HG03060 (cell line): ENCODE results near the gene DYNC1LI2.

Source experiments
- ATAC-seq: cut with Tn5 transposase; IDR thresholded peaks from one replicate; pipeline ENCODE4 v1.9.1; 2021; ENCODE audit warnings: low read depth, moderate number of reproducible peaks; ENCODE audit not compliant: unreplicated experiment

Gene DYNC1LI2

DNA sequence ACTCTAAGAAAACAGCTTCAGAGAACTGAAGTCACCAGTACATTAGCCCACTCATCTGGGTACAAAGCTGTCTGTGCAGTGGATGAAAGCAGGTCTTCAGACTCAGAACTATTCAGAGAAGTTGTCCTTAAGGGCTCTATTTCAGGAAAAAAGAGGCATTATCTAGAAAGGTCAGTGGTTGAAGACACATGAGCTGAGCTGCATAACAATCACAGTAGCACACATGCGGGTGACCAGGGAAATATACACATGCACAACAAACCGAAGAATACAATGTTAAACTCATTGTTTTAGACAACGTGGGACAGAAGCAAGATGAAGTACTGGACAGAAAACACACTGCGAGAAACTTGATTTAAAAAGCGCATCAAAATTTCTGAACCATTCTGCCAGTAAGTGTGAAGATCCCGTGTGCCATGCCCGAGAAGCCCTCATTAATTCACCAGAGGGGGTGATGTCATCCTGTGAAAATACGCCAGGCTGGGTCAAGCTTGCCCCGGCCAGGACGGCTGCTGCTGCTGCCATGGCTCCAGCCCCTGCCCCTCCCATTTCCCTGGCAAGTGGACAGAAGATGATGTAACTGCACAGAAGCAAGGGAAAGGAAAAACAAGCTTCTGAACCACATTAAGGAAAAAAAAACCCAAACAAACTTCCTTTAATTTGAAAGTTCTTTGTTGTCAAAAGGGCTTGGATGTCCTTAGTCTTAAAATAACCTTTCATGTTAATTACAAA lies 10.1 kb downstream of the DYNC1LI2 start:
- no peak for ATAC-seq

DNA sequence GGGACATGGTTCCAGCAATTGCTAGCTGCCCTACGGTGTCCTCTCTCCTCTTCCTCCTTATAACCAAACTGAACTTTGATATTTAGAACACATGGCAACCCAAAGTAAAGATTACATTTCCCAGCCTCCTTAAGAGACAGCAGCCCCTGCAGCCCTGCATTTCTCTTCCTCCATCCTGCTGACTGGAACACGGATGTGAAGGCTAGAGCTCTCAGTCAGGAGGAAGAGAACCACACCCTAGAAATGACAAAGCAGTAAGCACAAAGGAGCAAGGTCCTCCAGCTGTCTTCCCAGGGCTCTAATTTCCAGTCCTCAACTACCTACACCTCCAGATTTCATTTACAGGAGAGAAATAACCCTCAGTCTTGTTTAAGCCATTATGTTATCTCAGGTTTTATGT lies 10.9 kb downstream of the DYNC1LI2 start:
- no peak for ATAC-seq

DNA sequence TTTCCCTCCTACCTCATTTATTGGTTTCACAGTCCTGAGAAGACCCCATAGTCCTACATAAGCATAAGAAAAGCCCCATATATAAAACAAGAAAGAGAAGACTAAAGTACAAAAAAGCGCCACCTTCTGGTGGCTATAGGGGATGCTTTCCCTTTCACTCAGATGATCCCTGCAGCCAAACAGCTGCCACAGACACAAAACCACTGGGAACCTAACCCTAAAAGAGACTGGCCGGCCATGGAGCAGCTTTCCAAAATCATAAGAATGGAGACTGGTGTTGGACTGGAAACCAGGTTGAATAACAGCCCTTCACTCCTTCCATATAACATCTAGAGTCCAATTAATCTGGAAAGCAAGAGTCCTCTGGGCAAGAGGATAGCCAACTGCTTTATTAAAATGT lies 11.4 kb downstream of the DYNC1LI2 start:
- no peak for ATAC-seq

DNA sequence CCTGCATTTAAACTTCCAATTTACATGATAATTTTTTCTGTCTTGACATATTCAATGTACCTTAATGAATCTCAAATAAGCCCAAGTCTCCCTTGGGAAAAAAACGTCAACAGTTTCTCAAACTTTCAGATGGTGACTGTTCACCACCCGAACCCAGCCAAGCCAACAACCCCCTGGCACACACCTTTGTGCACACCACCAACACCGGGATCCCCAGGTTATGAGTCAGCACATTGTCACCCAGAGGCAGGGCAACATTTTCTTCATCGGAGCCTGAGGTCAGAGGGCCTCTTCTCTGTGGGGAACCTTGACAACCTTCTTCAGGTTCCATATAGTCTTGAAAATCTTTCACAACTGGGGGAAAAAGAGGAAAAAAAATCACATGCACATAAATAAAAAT lies 15.5 kb downstream of the DYNC1LI2 start:
- no peak for ATAC-seq

DNA sequence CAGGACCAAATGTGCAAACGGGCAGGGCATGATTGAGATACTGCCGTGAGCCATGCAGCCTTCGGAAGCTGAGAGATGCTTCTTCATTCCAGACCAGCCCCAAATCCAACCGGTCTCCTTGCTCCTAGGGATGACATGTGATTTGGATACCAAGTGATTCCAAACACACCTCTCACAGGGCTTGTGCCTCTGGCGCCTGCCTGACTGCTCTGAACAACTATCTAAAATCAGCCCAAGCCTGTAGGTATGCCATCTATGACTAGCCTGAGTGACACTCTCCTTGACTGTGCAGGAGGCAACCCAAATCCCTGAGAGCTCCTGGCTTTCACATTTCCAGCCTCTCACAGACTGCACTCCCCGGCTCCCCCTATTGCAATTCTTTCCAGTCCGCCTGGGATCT lies 20.3 kb downstream of the DYNC1LI2 start:
- ATAC-seq = no peak

DNA sequence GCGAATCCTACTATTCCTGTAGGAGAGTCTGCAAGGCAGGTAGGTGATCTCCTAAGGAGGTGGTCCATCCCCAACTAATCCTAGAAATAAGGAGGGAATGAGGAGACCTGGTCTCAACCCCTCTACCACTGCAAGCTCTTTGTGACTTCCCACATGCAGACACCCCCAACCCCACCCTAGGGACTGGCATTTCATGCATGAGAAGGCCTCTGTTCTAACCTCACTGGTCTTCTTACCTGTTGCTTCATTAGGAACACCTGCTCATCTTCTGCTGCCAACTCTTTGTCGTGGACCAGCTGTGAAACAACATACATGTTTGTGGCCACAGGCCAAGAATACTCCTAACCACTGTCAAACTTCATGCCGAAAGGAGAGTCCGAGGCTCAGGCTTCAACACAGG lies 22.6 kb downstream of the DYNC1LI2 start:
- no peak for ATAC-seq

DNA sequence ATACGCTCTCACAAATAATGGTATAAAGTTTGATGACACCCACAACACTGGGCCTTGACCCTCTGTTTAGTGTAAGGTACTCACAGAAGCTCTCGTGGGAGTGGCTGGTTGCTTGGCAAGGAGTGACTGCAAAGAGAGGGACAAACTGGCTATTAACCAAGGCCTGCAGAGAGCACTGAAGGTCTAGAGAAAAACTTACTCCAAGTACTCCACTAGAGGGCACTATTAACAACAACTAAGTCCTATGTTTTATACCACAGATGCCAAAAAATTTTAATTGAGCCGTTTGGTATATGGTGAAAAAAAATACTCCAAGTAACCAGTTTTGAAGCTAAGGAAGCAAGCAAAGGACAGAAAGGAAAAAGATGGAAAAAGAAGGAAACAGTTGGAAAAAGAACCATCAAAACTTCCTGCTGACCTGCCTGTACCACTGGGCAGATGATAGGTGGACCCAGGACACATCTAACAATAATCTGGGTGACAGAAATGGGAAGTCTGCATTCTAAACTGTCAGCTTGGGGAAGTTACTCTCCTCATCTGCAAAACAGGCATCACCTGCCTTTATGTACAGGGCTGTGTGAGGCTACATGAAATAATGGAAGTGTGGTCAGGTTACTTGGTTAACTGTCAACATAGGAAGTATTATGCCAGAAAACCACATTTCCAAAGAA lies 23.2 kb downstream of the DYNC1LI2 start:
- ATAC-seq = no peak

DNA sequence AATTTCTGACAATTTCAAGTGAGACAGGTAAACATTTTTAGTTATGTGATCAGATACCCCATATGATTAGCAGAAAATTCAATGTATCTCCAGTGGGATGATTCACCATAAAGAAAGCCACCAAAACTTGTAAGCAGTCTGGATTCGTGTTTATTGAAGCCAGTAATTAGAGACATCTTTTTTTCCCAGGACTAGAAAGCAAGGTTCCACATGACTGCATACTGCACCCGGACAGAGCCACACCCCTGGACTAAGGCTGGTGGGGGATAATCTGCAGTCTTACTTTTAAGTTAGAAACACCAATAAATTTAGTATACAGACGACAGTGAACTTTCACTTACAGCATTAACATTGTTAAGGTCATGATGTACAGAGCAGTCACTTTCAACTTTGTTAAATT lies 30.6 kb downstream of the DYNC1LI2 start:
- ATAC-seq = no peak

DNA sequence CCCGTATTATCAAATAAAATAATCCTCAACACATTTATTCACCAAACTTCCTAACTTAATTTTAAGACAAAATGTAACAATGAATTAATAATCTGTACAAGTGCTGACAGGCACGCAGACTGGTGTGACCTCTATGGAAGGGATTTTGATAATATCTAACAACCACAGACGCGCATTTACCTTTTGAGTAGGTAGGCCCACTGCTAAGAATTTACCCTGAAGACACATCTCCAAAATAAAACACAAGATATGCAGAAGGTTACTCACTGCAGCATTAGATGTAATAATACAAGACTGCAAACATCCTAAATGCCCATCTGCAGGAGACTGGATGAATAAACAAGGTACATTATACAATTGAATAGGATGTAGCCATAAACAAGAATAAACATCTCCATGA lies 32.2 kb downstream of the DYNC1LI2 start:
- no peak for ATAC-seq

DNA sequence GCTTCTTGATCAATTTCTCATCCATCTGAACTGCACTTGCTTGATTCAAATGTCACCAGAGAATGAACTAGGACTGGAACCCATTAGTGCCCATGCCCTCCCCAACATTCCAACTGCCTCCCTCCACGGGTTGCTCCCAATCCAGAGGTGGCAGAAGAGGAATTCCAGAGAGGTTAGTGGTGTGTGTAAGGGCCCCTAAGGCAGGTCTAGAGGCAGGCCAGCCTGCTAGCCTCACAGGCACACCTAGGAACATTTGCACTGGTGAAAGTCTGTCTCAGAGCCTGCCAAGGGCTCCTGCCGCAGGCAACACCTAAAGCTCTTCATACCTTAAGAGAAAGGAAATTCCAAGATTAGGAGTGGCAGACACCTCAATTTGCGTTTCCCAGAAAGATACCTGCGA lies 33.6 kb downstream of the DYNC1LI2 start:
- ATAC-seq = no peak

DNA sequence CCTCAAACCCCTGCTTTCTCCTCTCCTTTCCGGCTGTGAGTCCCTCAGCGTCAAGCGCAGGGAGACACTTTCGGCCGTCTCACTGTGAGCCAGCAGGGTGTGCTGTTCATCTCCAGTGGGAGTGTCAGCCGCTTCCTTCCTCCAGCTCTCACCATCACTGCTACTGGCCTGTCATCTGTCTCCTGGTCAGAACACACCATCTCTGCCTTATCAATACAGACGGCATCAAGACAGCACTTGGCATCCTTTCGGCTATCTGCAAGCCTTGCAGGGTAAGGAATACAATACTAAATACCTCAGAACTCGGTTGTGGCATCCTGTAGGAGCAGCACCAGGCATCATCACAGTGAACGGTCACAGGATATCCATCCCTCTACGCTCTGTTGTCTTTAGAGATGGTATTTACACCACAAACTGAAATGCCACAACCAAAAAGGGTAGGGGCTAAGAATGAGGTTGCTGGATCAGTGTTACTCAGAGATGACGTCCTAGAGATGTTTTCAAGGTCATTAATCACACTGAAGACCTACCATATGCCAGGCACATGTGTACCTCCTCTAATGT lies 34.2 kb downstream of the DYNC1LI2 start:
- ATAC-seq = no peak

DNA sequence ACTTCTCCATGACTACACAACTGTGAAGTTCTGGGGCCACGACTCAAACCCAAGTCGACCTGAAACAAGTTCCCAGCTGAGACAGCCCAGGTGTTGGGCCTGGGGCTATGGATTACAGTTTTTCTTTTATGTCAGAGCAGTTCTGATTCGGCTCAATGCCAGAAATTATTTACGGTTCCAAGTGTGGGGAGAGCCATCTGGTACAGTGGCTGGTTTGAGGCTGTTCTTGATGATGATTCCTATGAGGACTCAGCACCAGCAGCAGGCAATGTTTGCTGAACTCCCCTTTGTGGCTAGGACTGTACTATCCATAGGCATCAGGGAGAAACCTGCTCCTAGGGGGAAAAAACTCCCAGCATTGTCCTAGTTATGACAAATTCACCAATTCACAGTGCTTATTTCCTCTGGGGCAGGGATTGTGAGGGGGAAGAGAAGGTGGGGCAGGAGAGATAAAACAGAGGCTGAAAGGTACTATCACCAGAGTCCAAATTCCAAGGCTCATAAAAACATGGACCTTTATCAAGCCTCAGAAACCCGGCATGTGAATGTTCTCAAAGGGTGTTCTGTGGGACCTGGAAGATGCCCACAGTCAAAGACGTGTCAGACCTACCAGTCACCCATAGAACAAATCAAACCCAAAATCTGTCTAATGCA lies 36.6 kb downstream of the DYNC1LI2 start:
- no peak for ATAC-seq

DNA sequence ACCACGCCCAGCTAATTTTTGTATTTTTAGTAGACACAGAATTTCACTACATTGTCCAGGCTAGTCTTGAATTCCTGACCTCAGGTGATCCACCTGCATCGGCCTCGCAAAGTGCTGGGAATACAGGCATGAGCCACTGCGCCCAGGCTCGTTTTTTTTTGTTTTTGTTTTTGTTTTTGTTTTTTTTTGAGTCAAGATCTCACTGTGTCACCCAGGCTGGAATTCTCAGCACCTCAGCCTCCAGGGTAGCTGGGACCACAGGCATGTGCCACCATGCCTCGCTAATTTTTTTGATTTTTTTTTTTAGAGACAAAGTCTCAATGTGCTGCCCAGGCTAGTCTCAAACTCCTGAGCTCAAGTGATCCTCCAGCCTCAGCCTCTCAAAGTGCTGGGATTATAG lies 37.3 kb downstream of the DYNC1LI2 start:
- no peak for ATAC-seq

DNA sequence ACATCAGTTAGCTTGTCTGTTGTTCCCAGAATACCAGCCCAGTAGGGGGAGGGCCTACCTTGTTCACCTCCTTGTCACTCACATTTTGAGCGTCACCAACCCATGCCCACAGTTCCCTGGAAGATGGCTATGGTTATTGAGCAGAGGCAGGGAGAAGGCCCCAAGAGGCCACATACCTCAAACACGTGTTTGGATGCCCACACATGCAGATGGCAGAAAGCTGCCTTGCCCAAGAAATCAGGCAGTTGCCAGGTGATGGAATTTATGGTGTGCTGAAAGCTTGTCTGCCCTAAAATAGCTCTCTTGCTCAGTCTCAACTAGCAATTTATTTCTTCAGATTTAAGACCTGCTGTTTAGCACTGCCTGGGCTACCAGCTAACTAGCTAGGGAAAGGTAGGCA lies 38.3 kb downstream of the DYNC1LI2 start:
- ATAC-seq = no peak

DNA sequence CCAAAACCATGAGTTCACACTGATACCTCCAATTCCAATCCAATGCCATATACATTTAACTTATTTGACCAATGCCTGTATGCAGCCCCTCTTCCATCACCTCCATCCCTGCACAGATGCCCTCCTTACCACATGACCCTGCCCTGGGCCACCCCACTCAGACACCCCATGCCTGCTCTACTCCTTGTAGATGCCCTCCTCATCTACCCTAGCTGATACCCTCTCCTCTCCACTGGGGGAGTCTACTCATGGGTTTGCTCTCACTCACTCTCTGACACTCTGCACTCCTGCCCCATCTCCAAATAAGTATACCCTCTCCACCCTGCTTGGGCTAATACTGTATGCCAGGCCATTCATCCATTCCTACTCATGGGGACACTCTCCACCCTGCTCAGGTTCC lies 38.9 kb downstream of the DYNC1LI2 start:
- ATAC-seq = no peak

DNA sequence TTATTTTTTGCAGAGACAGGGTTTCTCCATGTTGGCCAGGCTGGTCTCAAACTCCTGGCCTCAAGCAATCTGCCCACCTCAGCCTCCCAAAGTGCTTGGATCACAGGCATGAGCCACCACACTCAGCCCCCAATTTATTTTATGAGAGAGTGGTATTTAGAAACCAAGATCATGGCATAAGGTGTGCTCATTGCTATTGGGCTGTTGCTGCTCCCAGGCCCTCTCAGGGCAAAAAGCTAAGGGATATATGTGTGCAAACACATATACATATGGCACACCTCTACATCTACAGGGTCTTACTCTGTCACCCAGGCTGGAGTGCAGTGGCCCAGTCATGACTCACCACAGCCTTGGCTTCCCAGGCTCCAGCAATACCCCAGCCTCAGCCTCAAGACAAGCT lies 39.8 kb downstream of the DYNC1LI2 start:
- ATAC-seq = no peak

DNA sequence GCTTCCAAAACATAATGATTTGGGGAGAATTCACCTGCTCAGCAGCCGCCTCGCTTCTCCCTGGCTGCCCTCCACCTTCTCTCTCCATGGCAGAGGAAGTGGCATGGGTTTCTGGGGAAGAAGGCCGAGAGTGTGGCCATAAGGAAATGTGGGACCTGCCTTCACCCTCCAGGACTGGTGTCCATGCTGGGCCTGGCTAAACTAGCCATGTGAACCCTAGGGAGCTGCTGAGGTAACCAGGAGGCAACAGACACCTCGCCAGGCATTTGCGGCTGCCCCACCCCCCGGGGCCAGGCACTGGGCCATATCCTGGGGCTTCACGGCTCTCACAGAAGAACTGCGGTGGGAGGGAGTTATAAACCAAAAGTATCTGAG lies 44.9 kb downstream of the DYNC1LI2 start:
- no peak for ATAC-seq

DNA sequence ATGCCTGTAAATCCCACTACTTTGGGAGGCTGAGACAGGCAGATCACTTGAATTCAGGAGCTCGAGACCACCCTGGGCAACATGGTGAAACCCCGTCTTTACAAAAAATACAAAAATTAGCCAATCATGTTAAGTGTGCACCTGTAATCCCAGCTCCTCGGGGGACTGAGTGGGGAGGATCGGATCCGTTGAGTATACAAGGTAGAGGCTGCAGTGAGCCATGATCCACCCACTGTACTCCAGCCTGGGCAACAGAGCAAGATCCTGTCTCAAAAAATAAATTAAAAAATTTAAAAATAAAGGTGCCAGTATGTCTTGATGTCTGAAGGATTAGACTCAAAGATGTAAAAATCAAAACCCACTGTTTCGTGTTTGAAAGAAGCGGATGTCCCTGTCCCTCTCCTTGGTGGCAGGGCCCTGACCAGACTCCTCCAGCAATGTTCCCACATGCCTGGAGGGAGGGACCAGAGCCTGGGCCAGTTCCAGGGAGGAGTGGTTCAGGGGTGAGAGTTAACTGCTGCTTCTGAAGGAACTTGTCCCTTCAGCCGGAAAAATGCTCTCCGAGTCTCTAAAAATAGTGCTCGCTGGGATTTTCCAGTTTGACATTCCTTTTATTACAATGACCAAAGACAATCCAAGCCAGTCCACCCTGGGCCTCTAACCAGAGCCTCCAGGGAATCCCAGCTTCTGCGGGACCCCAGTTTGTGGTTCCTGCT lies 45.5 kb downstream of the DYNC1LI2 start:
- ATAC-seq = no peak

DNA sequence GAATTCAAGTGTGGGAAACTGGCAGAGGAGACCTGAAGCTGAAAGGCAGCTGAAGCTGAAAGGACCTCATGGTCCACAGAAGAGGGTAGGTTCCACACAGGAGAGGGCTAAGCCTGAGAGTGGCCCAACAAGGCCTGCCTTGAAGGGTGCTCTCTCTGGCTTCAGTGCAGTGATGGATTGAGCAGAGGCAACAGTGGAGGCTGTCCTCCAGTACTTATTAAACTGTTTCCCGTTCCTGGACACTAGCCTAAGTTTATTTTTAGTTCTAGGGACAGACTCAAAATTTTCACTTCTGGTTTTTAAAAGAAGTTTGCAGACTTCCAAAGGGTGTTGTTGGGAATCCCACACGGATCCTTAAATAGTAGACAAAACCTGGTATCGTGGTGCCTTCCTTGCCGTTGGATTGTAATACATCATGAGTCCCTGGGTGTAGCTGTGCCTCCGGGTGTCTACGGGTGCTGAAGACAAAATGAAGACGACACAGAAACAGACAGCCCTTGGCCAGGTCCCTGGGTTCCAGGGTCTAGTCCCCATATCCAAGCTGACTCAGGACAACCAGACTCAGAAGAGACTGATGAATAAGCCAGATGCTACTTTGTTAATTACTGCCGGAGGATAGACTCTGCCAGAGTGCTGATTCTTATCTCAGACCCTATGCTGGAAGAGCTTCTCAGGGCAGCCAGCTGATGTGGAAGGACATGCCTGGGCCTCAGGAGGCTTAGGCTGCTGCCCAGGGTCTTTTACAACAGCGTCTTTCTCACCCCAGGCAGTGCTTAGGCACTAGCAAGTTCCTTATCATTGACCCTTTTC lies 47.8 kb downstream of the DYNC1LI2 start:
- ATAC-seq = no peak

DNA sequence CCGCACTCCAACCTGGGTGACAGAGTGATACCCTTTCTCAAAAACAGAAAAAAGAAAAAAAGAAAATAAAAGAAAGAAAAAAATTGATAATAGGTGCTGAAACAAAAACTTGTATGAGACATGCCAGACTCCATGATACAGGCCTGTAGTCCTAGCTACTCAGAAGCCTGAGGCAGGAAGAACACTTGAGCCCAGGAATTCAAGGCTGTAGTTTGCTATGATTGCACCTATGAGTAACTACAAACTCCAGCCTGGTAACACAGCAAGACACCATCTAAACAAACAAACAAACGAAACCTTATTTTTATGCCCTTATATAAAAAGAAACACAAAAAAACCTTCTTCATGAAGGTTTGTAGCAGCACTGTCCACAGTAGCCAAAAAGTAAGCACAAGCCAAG lies 49.9 kb downstream of the DYNC1LI2 start:
- ATAC-seq = no peak
